Fibroblast of lung (primary cell): ENCODE data around the gene TRAF7.

Experiments
- EZH2 ChIP-seq: IDR thresholded peaks from 2 replicates; pipeline ENCODE4 v1.5.1; 2012; ENCODE audit warnings: low read length, control low read depth, mild to moderate bottlenecking; ENCODE audit errors: missing control alignments
- TF ChIP-seq, protein P1 (sequence below), 2 donors: IDR thresholded peaks in 1 of 2; conservative IDR thresholded peaks in 1 of 2; 1 replicate in 1 of 2; 2 replicates in 1 of 2; pipeline ENCODE4 v1.5.1; 2011 to 2012; ENCODE audit warnings: low read length in 2 of 2, control low read depth in 1 of 2, inconsistent platforms in 1 of 2, low read depth in 1 of 2, mild to moderate bottlenecking in 1 of 2

DNA sequence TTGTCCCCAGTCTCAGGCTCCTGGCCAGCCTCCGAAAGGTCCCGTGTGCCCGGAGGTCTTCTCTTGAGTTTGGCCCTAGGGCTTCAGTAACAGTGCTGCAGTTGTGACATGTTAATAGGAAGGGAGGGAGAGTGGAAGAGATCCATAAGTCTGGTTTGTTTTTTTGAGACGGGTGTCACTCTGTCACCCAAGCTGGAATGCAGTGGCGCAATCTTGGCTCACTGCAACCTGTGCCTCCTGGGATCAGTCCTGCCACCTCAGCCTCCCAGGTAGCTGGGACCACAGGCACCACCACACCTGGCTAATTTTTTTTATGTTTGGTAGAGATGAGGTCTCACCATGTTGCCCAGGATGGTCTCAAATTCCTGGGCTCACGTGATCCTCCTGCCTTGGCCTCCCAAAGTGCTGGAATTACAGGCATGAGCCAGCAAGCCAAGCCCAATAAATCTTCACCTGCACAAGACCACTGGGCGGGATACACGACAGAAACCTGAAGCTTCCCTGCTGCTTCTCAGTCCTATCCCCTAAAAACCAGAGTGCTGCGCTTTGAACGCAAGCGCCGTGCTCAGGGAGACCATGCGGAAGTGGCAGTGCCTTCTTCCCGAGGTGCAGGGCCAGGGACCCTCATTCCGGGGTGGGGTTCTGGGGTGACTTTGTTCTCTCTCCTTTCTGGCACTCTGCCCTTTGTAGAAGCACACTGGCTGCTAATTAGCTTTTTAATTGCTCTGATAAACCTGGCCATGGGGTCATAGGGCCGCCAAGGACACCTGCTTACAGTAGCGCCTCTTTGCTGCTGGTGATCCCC, 10.9 kb downstream of the TRAF7 start:
- TF ChIP-seq, protein P1, sequence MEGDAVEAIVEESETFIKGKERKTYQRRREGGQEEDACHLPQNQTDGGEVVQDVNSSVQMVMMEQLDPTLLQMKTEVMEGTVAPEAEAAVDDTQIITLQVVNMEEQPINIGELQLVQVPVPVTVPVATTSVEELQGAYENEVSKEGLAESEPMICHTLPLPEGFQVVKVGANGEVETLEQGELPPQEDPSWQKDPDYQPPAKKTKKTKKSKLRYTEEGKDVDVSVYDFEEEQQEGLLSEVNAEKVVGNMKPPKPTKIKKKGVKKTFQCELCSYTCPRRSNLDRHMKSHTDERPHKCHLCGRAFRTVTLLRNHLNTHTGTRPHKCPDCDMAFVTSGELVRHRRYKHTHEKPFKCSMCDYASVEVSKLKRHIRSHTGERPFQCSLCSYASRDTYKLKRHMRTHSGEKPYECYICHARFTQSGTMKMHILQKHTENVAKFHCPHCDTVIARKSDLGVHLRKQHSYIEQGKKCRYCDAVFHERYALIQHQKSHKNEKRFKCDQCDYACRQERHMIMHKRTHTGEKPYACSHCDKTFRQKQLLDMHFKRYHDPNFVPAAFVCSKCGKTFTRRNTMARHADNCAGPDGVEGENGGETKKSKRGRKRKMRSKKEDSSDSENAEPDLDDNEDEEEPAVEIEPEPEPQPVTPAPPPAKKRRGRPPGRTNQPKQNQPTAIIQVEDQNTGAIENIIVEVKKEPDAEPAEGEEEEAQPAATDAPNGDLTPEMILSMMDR (conservative IDR thresholded peaks at IDR 0.05 in 1 of 2, IDR thresholded peaks at IDR 0.05 in 1 of 2; ENCODE audit: low read depth in 1 of 2, low read length in 2 of 2) = no peak
- TF ChIP-seq EZH2 = no peak
